GM21717 (cell line): Measurements from ENCODE around the gene PPP1CC.
"Not testable (repeated sequence)": the region's sequence is repeated elsewhere in the genome, so short reads cannot be mapped to it uniquely, and the experiment has no call there.

Source experiments
- ATAC-seq: cut with Tn5 transposase; IDR thresholded peaks from one replicate; pipeline ENCODE4 v1.9.1; 2021; ENCODE audit warnings: mild to moderate bottlenecking, moderate library complexity; ENCODE audit not compliant: unreplicated experiment

Gene PPP1CC

DNA sequence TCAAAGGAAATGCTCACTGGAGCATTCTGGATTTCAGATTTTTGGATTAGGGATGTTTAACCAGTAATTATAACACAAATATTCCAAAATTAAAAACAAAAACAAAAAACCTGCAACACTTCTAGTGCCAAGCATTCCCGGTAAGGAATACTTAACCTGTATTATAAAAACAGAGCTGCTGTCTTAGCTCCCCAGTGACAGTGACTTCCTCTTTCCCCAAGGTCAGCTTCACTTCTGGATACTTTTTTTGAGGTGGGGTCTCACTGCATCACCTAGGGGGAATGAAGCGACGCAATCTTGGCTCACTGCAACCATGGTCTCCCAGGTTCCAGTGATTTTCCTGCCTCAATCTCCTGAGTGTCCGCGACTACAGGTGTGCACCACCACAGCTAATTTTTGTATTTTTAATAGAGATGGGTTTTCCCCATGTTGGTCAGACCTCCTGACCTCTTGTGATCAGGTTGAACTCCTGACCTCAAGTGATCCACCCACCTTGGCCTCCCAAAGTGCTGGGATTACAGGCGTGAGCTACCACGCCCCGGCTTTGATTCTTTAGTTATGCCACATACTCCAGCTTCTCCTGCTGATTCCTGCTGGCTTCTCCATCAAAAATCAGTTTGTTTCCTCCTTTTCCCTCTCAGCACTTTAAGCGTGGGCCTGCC, 15.9 kb downstream of the PPP1CC start:
- no peak for ATAC-seq

DNA sequence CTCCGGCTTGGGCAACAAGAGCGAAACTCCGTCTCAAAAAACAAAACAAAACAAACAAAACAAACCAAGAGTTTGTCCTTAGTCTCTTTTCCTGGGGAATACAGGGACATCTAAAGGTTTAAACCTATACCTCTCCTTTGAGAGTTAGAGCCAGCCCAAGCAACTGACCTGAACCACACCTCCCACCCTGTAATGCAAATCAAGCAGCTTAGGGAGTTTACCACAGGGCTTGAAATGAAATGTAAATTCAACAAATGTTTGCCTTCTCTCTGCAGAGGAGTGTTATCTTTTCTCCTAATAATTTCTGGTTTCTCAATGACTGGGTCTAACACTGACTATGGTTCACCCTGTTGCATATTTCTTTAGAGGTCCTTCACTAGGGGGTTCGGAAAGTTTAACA, 16.7 kb downstream of the PPP1CC start:
- ATAC-seq = no peak

DNA sequence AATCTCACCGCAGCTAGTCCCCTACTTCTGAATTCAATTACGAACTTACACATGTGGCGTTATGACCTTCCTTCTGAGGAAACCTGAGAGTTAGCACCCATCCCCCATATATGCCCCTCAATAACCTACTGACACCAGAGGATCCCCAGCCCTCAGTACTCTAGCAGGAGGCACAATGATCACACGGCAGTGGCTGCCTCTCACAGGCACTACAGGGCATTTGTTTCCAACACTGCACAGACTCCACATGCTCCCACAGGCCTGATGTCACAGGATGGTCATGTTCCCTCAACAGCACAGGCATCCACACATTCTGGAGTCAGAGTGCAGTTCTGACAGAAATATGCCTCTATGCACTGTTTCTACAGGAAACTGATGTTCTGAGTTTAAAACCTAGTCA, 17.4 kb downstream of the PPP1CC start:
- ATAC-seq = no peak

DNA sequence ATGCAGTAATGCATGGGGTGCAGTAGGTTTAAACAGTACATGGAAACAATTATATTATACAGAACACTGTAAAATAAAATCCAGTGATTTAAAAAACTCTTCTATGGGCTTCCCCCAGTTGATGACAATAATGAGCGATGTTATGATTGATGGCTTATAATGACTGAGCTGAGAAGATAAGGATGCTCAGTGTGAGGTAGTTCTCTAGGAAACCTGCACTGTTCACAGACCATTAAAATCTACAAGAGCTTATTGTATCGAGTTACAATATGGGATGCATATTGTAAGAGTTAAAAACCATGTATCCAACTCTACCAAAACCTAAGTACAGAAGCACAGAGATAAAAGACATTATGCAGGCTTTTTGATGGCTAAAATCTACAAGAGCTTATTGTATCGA, 19.8 kb downstream of the PPP1CC start:
- not testable (repeated sequence) for ATAC-seq

DNA sequence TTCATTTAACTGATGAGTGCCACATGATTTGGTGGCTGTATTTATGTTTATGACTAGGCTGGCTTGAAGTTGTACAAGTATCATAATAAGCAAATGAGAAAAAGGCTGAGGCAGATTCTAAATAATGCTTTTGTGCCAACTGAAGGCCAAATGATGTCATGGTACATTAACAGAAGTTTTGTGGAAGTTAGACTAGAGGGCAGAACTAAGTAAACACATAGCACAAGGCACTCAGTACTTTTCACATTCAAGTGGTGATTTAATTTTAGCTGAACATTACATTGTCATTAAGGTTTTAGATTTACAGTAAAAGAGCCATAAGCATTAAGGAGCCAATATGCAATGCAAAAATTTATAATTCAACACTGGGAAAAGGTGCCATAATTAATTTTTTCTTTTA, 21.1 kb downstream of the PPP1CC start:
- ATAC-seq = no peak

DNA sequence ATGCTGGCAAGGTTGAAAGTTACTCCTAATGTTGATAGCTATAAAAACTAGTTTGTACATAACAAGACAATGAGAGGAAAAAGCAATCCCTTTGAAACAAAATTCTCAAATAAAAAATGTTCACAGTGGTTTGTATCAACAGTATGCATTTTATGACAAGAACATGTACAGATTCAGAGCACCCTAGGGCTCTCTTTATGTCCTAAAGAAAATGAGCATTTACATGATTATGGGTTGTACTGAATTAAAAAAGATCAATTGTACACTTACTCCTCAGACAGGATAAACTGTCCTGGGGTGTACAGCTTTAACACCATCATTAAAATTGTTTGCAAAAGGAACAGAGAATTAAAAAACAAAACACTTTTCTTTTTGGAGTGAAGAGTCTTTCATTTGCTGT, 22.2 kb downstream of the PPP1CC start:
- no peak for ATAC-seq

DNA sequence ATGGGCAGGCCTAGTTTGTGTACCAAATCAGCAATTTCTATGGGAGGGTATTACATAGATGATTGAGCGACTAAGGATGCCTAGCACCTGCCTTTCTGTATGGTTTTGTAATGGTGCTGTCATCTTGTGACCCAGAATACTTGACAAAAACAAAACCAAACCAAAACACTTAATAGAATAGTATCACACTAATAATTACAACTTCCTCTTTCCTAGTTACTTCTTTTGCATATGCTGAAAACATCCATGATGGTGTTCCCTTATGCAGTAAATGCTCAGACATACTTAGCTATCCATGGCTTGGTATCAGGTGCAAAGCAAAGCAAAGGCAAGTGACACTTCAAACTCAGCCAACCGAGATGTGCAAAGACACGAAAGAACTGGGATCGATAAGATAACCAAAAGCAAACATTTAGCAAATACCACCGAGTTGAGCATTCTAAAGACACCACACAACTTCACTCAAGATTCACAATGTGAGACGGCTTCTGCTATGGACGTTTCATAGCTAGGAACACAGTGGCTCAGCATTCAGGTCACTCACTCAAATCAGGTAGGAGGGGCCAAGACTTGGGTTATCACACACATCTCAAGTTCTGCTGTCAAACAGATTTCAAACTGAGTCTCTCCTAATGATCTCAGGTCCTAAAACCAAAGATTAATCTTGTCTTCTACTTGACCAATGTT, 24.3 kb downstream of the PPP1CC start:
- ATAC-seq = no peak

DNA sequence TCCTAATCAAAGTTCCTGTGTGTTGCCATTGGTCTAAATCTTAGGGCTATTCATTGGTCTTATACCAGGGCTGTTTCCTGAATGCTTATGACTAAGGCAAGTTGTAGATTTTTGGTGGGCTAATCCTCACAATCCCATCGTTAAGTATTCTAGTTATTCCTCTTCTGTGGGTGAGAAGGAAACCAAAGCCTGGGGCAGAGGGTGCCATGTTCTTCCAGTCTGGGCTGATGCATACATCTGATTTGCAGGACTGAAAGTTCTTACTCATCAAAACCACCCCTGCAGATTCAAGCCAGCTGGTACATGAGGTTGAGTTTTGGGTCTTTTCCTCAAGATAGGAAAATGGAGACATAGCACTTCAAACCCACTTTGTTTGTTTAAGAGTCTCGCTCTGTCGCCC, 25.7 kb downstream of the PPP1CC start:
- ATAC-seq = no peak

DNA sequence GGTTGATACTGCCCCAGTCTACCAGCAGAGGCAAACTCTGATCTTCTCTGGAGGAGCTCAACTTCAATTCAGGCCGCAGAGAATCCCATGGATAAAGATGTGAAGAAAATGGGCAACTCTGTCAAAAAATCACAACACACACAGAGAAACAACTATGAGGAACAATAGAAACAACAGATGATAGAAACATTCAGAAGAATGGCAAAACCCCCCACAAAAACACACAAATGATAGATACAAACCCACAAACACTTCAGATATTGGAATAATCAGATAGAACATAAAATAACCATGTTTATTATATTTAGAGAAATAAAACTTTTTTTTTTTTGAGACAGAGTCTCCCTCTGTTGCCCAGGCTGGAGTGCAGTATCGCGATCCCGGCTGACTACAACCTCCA, 33.8 kb downstream of the PPP1CC start:
- ATAC-seq = no peak

DNA sequence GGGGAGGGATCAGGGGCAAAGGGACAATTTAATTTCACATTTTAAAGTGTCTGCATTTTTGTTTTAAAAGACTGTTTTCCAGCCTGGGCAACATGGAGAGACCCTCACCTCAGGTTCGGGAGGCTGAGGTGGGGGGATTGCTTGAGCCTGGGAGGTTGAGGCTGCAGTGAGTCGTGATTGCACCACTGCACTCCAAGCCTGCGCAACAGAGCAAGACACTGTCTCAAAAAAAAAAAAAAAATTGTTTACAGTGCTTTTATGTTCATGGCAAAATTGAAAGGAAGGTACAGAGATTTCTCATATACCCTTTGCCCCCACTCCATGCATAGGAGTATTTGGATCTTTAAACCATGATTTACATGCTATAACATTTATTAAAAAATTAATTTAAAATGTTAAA, 37.4 kb downstream of the PPP1CC start:
- no peak for ATAC-seq

DNA sequence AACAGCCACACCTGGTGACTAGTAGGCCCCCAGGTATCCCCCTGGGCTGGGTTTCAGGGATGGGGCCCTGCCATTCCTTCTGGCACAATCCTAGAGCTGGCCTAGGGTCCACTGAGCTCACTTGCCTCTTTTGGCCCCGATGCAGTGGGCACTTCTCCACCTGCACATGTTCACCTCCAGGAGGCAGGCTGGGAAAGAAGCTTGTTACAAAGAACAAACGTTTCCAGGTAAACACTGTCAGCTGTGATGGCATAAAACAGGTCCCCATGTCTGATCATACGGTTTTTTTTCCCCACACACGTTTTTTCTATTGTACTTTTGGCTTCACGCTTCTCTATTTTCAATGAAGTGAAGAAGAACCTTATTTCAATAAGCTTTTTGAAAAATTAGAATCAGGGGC, 37.9 kb downstream of the PPP1CC start:
- ATAC-seq = no peak

DNA sequence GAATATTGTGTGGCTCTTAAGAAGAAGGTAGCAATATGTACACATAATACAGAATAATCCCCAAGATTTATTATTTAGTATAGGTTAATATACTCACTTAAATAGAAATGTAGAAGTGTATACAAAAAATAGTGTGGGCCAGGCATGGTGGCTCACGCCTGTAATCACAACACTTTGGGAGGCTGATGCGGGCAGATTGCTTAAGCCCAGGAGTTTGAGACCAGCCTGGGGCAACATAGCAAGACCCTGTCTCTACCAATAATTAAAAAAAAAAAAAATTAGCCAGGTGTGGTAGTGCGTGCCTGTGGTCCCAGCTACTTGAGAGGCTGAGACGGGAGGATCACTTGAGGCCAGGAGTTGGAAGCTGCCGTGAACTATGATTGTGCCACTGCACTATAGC, 38.5 kb downstream of the PPP1CC start:
- ATAC-seq = no peak

DNA sequence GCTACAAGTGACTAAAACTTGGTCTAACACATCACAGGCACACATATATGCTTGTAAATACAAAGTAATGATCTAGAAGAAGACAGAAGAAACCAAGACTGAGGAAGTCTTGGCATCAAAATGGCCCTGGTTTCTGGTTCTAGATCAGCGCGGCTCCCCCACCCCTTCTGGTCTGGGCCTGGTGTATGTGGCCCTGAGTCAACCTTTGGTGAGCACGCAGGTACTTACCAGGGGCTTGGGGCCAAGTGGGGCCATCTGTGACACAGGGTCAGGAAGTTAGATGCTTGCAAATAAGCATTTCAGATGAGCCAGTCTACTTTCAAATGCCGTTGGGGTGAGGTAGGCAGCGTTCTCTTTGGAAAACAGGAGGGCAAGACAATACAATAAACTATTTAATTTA, 40.6 kb downstream of the PPP1CC start:
- ATAC-seq = no peak

DNA sequence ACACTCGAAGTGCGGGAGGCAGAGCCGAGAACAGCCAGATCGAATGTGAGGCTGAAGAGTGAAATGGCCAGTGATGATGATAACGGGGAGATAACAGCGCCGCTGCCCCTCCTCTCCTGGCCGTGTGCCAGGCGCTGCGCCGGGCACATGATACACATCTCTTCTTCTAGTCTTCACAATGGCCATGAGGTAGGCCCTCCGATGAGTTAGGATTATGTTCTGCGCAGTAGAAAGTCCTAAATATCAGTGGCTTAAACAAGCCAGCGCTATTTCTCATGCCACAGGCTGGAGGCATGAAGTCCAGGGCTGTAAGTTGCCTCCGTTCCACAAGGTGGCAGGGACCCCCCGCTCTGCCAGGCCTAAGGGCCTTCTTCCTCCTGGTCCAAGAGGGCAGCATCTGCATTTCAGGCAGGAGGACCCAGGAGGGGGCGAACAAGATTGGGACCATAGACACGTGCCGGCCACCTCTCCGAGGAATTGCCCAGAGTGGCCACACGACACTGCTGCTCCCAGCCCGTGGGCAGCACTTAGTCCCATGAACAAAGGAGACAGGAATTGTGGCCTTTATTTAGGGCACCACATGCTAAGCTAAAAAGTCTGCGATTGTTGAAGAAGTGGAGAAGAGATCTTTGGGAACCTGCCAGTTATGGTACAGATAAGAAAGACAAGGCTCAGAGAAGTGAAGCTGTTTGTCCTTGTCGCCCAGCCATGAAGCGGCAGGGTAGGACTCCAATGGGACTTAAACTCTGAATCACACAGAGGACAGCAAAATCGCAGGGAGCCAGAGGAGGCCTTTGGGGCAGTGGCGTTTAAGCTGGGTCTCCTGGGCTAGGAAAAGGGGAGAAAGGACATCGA, 42.9 kb downstream of the PPP1CC start:
- no peak for ATAC-seq

DNA sequence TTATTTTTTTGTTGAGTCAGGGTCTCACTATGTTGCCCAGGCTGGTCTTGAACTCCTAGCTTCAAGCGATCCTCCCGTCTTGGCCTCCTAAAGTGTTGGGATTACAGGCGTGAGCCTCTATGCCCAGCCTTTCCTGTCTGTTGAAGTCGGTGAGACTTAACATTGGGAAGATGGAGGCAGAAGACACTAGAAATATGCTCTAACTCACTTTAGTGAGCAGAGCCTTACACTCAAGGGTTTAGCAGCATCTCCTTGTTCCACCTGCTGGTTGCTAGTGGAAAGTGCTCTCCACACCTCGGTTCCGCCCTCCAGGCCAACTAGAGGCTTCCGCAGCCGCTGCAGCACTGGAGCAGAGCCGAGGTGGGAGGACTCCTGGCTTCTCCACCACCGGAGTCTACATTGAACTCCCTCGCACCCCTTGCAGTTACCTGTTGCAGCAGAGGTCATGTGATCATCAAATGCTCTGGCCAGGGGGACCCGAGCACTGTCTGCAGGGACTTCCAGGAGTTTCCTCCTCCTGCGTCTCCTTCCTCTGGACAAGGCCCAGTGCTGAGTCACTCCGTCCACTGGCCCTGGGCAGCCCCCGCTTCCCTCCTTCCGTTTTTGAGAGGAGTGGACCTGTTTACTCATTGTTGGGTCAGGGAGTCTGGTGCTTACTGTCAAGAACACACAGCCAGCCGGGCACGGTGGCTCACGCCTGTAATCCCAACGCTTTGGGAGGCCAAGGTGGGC, 44.4 kb downstream of the PPP1CC start:
- ATAC-seq = peak; percentile 89

DNA sequence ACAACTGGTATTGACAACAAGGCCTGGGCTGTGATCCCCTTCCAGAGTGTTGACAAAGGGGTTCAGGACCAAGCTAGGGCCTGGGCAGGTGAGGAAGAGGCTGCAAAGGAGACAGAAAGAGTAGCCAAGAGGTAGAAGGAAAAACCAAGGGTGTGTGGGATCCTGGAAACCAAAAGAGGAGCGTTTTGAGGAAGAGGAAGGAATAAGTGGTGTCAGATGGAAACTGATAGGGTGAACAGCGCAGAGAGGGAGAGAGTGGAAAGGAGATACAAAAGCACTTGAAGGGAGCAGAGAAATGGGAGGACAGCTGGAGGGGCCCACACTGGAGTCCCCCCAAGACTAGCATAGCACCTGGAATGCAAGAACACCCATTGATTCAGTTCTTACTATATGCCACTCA, 45.5 kb downstream of the PPP1CC start:
- no peak for ATAC-seq

DNA sequence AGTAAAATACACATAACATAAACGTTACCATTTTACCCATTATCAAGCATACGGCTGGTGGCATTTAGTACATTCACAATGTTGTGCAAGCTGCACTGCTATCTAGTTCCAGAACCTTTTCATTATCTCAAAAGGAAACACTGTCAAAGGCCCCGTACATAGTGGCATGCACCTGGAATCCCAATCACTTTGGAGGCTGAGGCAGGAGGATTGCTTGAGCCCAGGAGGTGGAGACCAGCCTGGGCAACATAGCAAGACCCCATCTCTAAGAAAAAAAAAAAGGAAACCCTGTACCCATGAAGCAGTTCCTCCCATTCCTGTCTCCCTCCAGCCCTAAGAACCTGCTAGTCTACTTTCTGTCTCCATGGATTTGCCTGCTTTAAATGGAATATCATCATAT, 46.4 kb downstream of the PPP1CC start:
- no peak for ATAC-seq

DNA sequence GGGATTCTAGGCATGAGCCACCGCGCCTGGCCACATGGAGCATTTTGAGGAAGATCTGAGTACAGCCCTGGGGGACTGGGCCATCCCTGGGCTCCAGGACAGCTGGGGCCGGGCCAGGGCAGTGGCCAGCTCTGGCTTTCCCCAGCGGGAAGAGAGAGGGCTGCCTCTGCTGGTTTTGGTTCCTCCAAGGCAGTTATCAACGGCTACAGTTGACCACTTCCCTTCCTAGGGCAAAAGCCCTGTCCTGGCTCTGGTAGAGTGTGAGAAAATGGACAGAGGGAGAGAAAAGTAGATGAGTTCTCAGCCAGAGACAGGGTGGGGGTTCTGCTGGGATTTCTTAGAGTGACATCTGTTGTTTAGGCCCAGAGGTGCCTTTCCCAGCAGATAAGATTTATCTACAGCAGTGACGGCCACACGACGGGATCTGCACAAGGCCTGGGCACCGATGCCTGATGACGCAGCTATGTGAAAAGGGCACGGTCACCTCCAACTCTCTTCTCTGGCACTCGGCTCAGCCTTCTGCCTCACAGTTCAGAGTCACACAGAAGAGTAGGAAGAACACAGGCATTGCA, 48.3 kb downstream of the PPP1CC start:
- ATAC-seq = no peak

DNA sequence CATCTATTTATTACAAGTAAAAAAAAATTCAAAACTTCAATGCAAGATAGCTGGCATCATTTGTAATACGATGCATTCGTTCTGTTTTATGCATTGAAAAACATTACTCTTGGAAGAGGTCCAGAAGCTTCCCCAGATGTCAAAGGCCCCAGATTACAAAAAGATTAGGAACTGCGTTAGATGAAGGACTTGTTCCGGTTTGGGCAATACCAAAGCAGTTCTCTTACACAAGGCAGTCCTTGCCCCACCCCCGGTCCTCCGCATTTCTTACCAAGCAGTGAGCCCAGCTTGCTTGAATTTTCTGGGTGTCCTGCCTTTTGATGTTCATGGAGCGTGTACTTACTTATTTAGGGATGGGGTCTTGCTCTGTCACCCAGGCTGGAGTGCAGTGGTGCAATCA, 49.0 kb downstream of the PPP1CC start:
- ATAC-seq = no peak

DNA sequence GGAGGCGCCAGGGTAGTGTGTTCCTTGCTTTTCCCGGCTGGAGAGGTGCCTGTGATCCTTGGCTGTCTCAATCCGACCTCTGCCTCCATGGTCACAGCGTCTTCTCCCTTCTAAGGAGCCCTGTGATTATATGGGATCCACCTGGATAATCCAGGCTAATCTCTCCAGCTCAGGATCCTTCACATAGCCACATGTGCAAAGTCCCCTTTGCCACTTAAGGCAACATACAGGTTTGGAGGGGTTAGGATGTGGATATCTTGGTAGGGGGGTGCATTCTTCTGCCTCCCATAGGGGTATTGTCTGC, 52.6 kb downstream of the PPP1CC start:
- no peak for ATAC-seq
